ENCODE data around the gene PTPRM.

Gene PTPRM

GRCh38 chr18:7896805-7897518 is 329.8 kb downstream of the PTPRM start:
- no peak for DNase-seq (ENCODE audit: low read depth in 2 of 2)

- no peak for DNase-seq (ENCODE audit: low read depth in 2 of 2)
These were observed 331.1 kb downstream of the PTPRM start for GRCh38 chr18:7898181-7898580.

GRCh38 chr18:7899078-7899477 is 332.0 kb downstream of the PTPRM start:
- no peak for DNase-seq (ENCODE audit: low read depth in 2 of 2)

- no peak for DNase-seq (ENCODE audit: low read depth in 2 of 2)
These were observed 333.0 kb downstream of the PTPRM start for GRCh38 chr18:7900091-7900490.

GRCh38 chr18:7901657-7902056 is 334.5 kb downstream of the PTPRM start:
- DNase-seq (ENCODE audit: low read depth in 2 of 2): no peak

- DNase-seq (ENCODE audit: low read depth in 2 of 2): no peak
These were observed 335.3 kb downstream of the PTPRM start for GRCh38 chr18:7902399-7902839.

- no peak for DNase-seq (ENCODE audit: low read depth in 2 of 2)
These were observed 337.4 kb downstream of the PTPRM start for GRCh38 chr18:7904529-7904928.

GRCh38 chr18:7908681-7909299 is 341.7 kb downstream of the PTPRM start:
- no peak for DNase-seq (ENCODE audit: low read depth in 2 of 2)

- DNase-seq (ENCODE audit: low read depth in 2 of 2): no peak
These were observed 347.9 kb downstream of the PTPRM start for GRCh38 chr18:7914834-7915670.

GRCh38 chr18:7918701-7919100 is 351.6 kb downstream of the PTPRM start:
- no peak for DNase-seq (ENCODE audit: low read depth in 2 of 2)

GRCh38 chr18:7919565-7919964 is 352.4 kb downstream of the PTPRM start:
- no peak for DNase-seq (ENCODE audit: low read depth in 2 of 2)

- no peak for DNase-seq (ENCODE audit: low read depth in 2 of 2)
These were observed 354.9 kb downstream of the PTPRM start for GRCh38 chr18:7921938-7922587.

GRCh38 chr18:7923105-7923504 is 356.0 kb downstream of the PTPRM start:
- DNase-seq (ENCODE audit: low read depth in 2 of 2): no peak

GRCh38 chr18:7924616-7925015 is 357.5 kb downstream of the PTPRM start:
- DNase-seq (ENCODE audit: low read depth in 2 of 2): no peak

GRCh38 chr18:7926526-7926925 is 359.4 kb downstream of the PTPRM start:
- DNase-seq (ENCODE audit: low read depth in 2 of 2): no peak

- no peak for DNase-seq (ENCODE audit: low read depth in 2 of 2)
These were observed 360.0 kb downstream of the PTPRM start for GRCh38 chr18:7927119-7927518.

- no peak for DNase-seq (ENCODE audit: low read depth in 2 of 2)
These were observed 364.6 kb downstream of the PTPRM start for GRCh38 chr18:7931763-7932162.

- DNase-seq (ENCODE audit: low read depth in 2 of 2): no peak
These were observed 370.2 kb downstream of the PTPRM start for GRCh38 chr18:7937268-7937667.

- no peak for DNase-seq (ENCODE audit: low read depth in 2 of 2)
These were observed 372.4 kb downstream of the PTPRM start for GRCh38 chr18:7939521-7939920.

GRCh38 chr18:7940379-7940778 is 373.3 kb downstream of the PTPRM start:
- no peak for DNase-seq (ENCODE audit: low read depth in 2 of 2)

GRCh38 chr18:7940971-7941370 is 373.9 kb downstream of the PTPRM start:
- no peak for DNase-seq (ENCODE audit: low read depth in 2 of 2)

GRCh38 chr18:7941533-7941932 is 374.4 kb downstream of the PTPRM start:
- no peak for DNase-seq (ENCODE audit: low read depth in 2 of 2)
